Neuron (in vitro differentiated cells): ENCODE data around the gene ZNF853.
"Not testable (repeated sequence)": the region's sequence is repeated elsewhere in the genome, so short reads cannot be mapped to it uniquely, and the experiment has no call there.

ENCODE experiments used
- H2AFZ ChIP-seq: one replicate; pipeline ENCODE4 v1.6.1; 2013; ENCODE audit warnings: low read depth, mild to moderate bottlenecking, inconsistent platforms, low read length, moderate library complexity
- H3K27me3 ChIP-seq: one replicate; pipeline ENCODE4 v1.6.1; 2013; ENCODE audit warnings: low read length; ENCODE audit not compliant: insufficient read depth
- H3K36me3 ChIP-seq: one replicate; pipeline ENCODE4 v1.6.1; 2013; ENCODE audit warnings: low read length; ENCODE audit not compliant: insufficient read depth
- H3K4me1 ChIP-seq: one replicate; pipeline ENCODE4 v1.6.1; 2013; ENCODE audit warnings: low read length; ENCODE audit not compliant: insufficient read depth
- H3K4me3 ChIP-seq: 2 replicates; pipeline ENCODE4 v1.5.1; 2013; ENCODE audit warnings: mild to moderate bottlenecking, low read length, moderate library complexity
- H3K9me3 ChIP-seq: one replicate; pipeline ENCODE4 v1.6.1; 2013; ENCODE audit warnings: low read length

ZNF853 gene

DNA sequence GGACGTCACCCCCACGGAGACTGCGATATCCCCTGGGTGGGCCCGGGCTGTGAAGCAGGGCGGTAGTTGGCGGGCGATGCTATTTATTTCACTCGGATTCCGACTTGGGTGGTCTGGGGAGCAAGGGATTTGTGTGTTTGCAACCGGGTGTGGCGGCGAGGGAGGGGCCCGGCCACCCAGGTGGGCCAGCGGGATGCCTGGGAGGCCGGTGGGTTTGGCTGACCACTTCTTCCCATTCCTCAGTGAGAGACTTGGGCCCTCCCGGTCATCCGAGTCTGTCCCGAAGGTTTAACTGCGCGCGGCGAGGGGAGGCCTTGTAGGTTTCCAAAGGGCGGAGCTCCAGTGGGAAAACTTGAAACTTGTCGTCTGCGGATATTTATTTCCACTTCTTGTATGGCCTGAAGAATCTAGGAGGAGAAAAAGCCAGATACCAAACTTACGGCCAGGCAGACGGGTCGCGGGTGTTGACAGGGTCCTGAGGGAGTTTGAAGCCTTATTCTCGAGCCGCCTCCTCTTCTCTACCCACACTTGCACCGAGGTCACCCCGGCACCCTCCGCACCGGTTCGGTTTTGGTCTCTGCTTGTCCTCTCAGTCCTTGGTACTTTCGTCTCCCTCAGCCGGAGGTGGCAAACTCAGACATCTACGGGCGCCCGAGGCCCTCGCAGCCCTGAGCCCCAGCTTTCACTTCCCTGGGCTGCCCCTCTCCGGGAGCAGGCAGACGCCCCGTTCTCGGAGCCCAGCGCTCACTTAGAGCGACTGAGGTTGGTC lies 39.6 kb downstream of the ZNF853 start:
- H3K4me3 ChIP-seq, result no peak overlapping the region
- H3K9me3 ChIP-seq, result peaks cover 57% of the 10 kb centered on the region
- H3K36me3 ChIP-seq, result peaks cover 49% of the 10 kb centered on the region
- H3K27me3 ChIP-seq, result no peaks in the 10 kb centered on the region
- H2AFZ ChIP-seq, result no peak overlapping the region
- no peaks in the 10 kb centered on the region for H3K4me1 ChIP-seq

DNA sequence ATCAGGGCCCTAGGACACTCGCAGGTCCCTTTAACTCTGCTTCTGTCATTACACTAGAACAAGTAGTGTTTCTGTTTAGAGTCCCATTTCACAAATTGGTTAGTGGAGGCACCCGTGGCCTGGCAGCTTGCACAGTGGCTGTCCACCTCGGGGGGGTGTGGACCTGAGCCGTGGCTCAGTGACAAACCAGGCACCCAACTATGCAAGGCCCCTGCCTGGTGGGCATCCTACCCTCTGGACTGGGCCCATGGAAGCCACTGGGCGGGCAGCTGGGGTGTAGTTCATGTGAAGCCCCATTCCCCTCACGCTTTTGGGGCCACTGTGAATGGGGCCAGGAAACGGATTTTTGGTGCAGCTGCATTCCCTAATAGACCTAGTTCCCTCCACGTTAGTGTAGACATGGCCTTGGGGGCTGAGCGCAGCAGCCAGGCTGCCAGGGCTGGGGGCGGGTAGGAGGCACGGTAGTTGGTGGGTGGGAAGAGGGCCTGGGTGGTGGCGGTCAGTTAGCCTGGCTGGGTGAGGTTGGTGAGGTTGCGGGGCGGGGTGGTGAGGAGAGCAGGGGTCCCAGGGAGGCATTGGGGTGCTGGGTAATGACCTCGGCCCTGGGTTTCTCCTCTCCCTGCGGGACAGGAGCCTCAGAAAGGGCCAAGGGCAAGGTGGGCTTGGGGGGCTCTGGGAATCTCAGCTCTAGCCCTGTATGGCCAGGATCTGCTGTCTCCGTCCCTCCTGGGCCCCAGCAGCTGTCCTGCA lies 40.4 kb downstream of the ZNF853 start:
- H2AFZ ChIP-seq, result no peak overlapping the region

DNA sequence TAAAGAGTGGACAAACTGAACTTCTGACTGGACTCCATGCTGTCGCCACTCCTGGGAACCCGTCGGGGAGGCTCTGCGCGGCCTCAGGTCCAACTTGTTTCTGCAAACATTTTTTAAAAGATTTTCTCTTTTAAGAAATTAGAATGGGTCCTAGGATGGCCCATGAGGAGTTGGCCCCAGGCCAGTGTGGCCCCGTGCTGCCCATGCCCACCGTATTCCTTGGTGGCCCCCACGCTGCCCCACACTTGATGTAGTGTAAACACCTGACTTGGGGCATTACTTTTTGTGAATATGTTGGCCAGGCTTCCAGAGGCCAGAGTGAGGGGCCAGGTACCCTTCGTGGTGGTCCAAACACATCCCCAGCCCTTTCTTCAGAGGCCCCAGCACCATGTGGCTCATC lies 41.0 kb downstream of the ZNF853 start:
- Histone ChIP-seq H2AFZ (no peak overlapping the region), H3K9me3 (peaks cover 45% of the 10 kb centered on the region), H3K4me3 (no peak overlapping the region), H3K27me3 (no peaks in the 10 kb centered on the region), H3K4me1 (no peaks in the 10 kb centered on the region), H3K36me3 (peaks cover 38% of the 10 kb centered on the region)

More for the DNA sequence above, 40.4 kb downstream of the ZNF853 start:
- H3K4me3 ChIP-seq, result no peak overlapping the region
- H3K27me3 ChIP-seq, result no peaks in the 10 kb centered on the region
- H3K9me3 ChIP-seq, result peaks cover 49% of the 10 kb centered on the region
- no peaks in the 10 kb centered on the region for H3K4me1 ChIP-seq
- peaks cover 41% of the 10 kb centered on the region for H3K36me3 ChIP-seq

DNA sequence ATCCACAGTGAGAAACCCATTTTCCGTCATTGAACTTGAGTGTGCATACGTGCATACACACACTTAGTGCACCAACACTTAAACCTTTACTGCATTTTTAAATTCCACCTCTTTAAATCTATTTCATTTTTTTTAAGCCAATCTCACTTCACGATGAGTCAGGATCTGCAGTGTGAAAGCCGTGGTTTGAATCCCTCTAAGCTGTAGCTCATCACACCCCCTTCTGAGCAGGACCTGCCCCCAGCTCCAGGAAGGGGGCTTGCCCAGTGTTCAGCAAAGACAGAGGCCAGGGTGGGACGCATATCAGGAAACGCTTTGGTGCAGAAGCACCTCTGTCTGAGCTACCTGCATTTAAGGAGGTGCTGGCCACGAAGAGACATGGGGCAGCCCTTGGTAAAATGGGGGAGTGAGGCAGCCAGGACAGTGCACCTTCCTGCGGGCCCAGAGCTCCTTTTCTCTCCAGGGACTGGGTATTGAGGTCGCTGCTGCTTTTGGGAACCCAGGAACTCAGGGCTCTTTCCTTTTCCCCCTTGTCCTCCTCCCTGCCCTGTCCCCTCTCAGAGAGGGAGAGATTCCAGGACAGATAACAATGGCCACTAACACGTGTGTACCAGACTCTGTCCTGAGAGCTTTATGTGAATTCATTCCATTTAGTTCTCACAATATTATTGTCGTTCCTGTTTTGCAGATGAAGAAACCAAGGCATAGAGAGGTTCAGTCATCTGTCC lies 43.4 kb downstream of the ZNF853 start:
- Histone ChIP-seq H3K36me3 (peaks cover 18% of the 10 kb centered on the region), H3K9me3 (peaks cover 24% of the 10 kb centered on the region), H3K27me3 (no peaks in the 10 kb centered on the region), H3K4me1 (no peaks in the 10 kb centered on the region), H3K4me3 (no peak overlapping the region), H2AFZ (no peak overlapping the region)

DNA sequence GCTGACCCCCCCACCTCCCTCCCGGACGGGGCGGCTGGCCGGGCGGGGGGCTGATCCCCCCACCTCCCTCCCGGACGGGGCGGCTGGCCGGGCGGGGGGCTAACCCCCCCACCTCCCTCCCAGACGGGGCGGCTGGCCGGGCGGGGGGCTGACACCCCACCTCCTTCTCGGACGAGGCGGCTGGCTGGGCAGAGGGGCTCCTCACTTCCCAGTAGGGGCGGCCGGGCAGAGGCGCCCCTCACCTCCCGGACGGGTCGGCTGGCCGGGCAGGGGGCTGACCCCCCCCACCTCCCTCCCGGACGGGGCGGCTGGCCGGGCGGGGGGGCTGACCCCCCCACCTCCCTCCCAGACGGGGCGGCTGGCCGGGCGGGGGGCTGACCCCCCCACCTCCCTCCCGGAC lies 55.4 kb downstream of the ZNF853 start:
- H3K36me3 ChIP-seq, H3K4me3 ChIP-seq, H2AFZ ChIP-seq, H3K27me3 ChIP-seq, H3K4me1 ChIP-seq: not testable (repeated sequence)
- peaks cover 22% of the 10 kb centered on the region for H3K9me3 ChIP-seq
